GM20000 (cell line): Measurements from ENCODE around the gene F7.

ENCODE experiments used
- DNase-seq: peaks from one replicate; pipeline ENCODE4 v3.0.0; 2012; ENCODE audit warnings: low spot score
- CTCF ChIP-seq: IDR thresholded peaks from 2 replicates; pipeline ENCODE4 v1.5.1; 2012; ENCODE audit warnings: mild to moderate bottlenecking, control low read depth; ENCODE audit errors: extremely low read depth, missing control alignments

The F7 gene

DNA sequence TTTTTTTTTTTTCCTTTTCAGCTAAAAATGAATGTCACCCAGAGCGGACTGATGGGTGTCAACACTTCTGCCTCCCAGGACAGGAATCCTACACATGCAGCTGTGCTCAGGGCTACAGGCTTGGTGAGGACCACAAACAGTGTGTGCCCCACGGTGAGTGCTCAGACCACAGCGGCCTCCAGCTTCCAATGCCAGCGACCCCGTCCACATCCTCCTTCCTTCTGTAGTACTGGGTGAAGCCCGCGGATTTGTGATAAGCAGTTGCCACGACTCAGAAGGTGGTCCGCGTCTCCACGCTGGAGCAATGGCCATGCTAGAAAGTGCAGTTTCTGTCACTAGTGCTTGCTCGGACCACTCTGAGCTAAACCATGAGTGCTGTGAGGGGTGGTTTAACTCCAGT lies 58.9 kb downstream of the F7 start:
- no peak for DNase-seq
- no peak for TF ChIP-seq CTCF

DNA sequence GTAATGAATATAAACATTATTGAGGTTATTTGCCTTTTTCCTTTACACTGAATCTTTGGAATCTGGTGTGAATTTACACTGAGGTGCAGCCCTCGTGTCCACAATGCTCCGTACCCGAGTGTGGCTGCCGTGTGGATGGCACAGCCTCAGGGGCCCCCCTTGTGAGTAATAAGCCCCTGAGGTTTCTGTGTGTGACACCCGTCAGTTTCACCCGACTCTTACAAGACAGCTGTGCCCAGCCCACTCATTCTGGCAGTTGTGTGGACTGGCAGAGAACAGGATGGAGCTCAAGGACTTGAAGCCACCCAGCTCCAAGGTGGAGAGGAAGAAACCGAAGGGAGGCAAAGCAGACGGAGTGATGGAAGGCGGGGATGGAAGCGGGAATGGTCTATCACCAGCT lies 60.7 kb downstream of the F7 start:
- no peak for TF ChIP-seq CTCF
- DNase-seq = no peak

DNA sequence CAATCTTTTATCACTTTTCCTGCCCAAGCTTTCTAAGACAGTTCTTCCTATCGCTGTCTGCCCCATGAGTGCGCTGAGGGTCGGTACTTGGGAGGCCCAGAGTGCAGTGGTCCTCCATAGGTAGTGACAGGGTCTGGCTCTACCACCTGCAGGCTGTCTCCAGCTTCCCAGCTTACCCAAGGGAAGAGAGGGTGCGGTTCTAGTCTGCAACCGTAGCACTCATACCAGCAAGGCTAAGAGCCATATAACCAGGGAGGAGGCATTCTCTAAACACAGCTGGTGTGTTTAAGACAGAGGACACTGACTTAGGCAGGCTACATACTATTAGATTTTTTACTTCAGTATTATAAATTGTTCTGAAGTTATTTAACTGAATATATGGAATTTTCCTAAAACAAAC lies 61.1 kb downstream of the F7 start:
- no peak for DNase-seq
- no peak for TF ChIP-seq CTCF

DNA sequence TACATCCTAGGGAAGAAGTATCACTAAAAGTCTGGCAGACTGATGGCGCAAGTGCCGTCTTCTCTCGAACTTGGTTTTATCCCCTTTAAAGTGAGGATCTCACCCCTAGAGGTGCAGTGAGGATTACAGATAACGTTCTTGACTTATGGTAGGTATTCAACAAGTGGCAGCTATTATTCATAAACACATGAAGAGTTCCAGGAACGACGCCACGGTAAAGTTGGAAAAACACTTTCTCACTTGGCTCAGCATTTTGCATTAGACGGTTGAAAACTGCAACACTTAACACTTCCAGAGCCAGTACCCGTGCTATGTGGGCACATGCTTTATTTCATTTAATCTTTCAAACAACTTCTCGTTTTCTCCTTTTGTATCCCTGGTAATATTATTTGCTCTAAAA lies 61.6 kb downstream of the F7 start:
- no peak for DNase-seq
- TF ChIP-seq CTCF = no peak

GRCh38 chr13:113167575-113167974 lies 62.0 kb downstream of the F7 start:
- no peak for TF ChIP-seq CTCF
- no peak for DNase-seq

DNA sequence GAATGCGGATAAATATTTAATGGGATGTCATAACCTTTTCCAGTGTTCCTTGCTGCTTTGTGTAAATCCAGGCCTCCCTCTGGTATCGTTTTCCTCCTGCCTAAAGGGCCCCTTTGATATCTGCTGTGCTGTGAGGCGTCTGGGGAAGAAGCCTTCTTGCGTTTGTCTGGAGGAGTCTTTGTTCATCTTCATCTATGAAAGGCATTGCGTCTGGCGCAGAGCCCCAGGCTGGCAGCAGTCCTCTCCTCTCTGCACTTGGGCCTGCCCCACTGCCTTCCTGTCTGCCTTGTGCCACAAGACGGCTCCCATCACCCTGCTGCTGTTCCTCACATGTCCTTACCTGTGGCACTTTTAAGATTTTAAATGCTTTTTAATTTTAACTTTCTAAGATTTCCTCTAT lies 62.6 kb downstream of the F7 start:
- DNase-seq = no peak
- no peak for TF ChIP-seq CTCF

DNA sequence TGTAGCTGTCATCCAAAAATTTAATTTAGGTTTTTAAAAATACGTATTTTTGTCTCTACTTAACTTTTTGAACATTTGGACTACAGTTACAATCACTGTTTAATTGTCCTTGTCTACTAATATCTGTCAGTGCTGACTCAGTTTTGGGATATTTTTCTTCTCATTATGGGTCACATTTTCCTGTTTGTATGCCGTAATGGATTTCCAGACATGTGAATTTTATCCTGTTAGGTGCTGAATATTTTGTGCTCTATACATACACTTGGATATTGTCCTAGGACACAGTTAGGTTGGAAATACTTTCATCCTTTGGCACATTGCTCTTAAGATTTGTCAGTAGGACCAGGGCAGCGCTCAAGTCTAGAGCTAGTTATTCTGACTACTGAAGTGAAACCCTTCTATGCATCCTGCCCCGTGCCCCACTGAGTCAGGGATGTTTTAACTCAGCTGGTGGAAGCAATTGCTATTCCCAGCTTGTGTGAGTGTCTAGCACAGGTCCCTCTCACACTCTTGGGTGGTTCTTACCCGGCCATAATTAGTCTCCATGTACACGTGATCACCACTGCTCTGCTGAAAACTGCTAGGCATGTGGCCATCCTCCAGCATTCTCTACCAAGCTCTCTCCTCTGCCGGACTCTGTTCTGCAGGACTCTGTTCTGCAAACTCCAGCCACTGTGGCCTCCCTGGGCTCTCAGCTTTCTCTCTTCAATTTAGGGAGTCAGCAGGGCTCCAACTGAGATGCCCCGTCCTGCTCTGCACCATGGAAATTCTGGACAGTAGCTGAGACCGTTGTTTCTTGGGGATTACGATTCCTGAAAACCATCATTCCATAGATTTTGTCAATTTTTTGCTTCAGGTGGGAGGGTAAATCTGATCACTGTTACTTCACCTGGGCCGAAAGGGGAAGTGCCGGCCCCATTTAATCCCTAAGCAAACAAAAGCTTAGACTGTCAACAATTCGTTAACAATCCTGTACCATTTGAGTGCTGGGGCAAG lies 64.0 kb downstream of the F7 start:
- no peak for DNase-seq
- no peak for TF ChIP-seq CTCF
